ENCODE measurements around the gene NLRC3.

The NLRC3 gene

DNA sequence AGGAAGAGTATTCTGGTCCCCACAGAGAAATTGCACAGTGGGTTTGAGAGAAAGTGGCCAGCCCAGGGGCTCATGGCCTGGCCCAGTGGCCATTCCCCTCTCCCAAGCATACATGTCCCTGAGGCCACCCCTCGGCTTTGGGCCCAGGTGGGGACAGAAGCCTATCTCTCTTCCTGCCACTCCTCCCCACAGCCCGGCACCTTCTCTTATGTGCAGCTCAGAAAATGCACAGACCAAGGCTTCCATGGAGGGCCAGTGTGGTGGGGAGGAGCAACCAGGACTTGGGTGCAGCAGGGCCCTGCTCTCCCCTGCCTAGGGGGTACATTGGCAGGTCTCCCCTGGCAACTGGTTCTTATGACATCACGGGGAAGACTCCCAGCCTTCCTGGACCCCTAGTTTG is 82.0 kb downstream of the NLRC3 start, which contains the start of gene C16orf90:
Gene C16orf90, minus strand, starts transcription at position 314 of the 400 bp plus-strand sequence. Its CDS starts 68 bp downstream, at position 246.
- no peak for DNase-seq (ENCODE audit: low read depth, low spot score)
- no peak within 1 kb of the TSS for H3K4me3 ChIP-seq (ENCODE audit: low read depth, low read length)
- in situ Hi-C loops (cut with HindIII; ENCODE audit: low sequenced_read_pairs), result no loop called here
- TF ChIP-seq, protein P1, sequence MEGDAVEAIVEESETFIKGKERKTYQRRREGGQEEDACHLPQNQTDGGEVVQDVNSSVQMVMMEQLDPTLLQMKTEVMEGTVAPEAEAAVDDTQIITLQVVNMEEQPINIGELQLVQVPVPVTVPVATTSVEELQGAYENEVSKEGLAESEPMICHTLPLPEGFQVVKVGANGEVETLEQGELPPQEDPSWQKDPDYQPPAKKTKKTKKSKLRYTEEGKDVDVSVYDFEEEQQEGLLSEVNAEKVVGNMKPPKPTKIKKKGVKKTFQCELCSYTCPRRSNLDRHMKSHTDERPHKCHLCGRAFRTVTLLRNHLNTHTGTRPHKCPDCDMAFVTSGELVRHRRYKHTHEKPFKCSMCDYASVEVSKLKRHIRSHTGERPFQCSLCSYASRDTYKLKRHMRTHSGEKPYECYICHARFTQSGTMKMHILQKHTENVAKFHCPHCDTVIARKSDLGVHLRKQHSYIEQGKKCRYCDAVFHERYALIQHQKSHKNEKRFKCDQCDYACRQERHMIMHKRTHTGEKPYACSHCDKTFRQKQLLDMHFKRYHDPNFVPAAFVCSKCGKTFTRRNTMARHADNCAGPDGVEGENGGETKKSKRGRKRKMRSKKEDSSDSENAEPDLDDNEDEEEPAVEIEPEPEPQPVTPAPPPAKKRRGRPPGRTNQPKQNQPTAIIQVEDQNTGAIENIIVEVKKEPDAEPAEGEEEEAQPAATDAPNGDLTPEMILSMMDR (IDR thresholded peaks at IDR 0.05; ENCODE audit: low read depth, low read length), result no peak

DNA sequence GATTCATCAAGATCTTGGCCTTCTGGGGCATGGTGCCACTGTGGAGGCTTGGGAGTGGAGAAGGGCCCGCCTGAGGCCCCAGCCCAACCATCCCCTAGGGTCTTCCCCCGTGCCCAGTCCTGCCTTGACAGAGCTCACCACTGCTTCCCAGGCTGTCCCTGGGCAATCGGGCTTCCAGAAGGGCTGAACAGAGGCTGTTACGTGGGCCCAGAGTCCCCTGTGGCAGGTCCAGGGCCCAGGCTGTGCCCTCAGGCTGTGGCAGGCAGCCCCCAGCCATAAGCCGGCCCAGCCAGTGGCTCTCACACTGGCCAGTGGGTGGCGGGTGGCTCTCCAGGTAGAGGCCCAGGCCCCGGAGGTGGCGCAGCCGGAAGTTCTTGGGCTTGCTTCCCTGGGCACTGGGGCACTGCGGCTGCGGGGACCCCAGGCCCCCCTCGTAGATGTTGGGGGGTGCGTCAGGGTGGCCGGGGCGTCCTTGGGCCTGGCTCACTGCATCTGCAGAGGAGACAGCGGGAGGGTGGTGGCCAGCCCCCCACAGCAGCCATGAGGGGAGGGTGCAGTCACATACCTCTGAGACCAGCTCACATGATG is 82.7 kb downstream of the NLRC3 start:
- in situ Hi-C loops (cut with HindIII; ENCODE audit: low sequenced_read_pairs), result no loop called here
- no peak for DNase-seq (ENCODE audit: low read depth, low spot score)
- H3K4me3 ChIP-seq (ENCODE audit: low read depth, low read length), result no peak overlapping the region
- TF ChIP-seq, protein P1 (IDR thresholded peaks at IDR 0.05; ENCODE audit: low read depth, low read length), result no peak

DNA sequence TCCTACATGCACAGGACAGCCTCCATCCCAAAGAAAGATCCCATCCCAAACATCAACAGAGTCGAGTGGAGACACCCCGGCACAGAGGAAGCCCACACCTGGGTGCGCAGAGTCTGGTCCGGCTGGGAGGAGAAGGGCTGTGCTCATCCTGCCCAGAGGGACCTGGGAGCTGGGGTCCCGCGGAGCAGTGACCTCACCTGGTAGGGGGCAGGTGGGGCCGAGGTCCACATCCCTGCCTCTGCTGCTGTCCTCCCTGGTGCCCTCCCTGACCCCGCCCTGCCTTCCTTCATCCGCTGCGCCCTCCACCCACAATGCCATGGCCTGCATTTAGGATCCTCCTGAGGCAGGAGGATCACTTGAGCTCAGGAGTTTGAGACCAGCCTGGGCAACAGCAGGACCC is 84.8 kb downstream of the NLRC3 start:
- in situ Hi-C loops (cut with HindIII; ENCODE audit: low sequenced_read_pairs), result no loop called here
- no peak overlapping the region for H3K4me3 ChIP-seq (ENCODE audit: low read depth, low read length)
- TF ChIP-seq, protein P1 (IDR thresholded peaks at IDR 0.05; ENCODE audit: low read depth, low read length), result no peak
- no peak for DNase-seq (ENCODE audit: low read depth, low spot score)

DNA sequence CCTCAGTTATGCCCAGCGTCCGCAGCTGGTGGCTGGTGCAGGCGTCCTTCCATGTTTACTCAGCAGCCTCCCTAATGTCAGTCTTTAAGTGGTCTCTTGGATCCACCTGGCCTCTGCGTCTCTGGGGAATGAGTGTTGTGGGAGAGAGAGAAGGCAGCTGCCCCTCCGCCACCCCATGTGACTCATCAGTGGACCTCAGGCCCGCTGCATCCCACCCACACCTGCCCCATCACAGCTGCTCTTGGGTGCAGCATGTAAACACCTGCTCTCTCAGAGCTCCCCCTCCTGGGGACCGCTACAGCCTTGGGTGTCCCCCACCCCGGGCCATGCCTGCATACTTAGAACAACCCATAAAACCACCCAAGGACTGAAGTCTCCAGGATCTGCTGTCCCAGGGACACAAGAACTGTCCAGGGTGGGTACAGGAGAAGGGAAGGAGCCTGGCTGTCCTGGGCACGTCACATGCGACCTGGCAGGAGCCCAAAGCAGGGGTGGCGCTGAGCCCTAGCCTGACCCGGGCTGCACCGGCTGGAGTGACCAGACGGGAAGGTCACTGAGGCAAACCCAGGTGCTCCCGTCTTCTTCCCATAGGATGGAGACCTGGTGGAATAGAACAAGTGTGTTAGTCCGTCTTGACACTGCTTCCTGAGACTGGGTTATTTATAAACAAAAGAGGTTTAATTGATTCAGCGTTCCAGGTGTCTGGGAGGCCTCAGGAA is 86.1 kb downstream of the NLRC3 start:
- DNase-seq (ENCODE audit: low read depth, low spot score), result no peak
- TF ChIP-seq, protein P1 (IDR thresholded peaks at IDR 0.05; ENCODE audit: low read depth, low read length), result no peak
- H3K4me3 ChIP-seq (ENCODE audit: low read depth, low read length), result no peak overlapping the region
- in situ Hi-C loops (cut with HindIII; ENCODE audit: low sequenced_read_pairs), result no loop called here

Data from astrocyte of the spinal cord (primary cell).